Measurements from ENCODE around the gene WWOX. TPM values are rescaled to one million over a fixed set of nuclear protein-coding genes. Genes with fewer than 3 reads are reported as not detected.

Gene WWOX
- total RNA-seq, 1 experiment from 2014 or later = 28.3 TPM

GRCh38 chr16:78759596-78759995 is 660.1 kb downstream of the WWOX start:
- Histone ChIP-seq H3K9ac (ENCODE audit: low read length) (no peak overlapping the region), H3K27me3 (ENCODE audit: low read length) (no peaks in the 10 kb centered on the region), H4K20me1 (ENCODE audit: low read length) (no peaks in the 10 kb centered on the region), H3K9me2 (replicated peaks; ENCODE audit: low read length) (no peaks in the 10 kb centered on the region), H3K4me3 (ENCODE audit: low read length) (no peak overlapping the region), H3K4me1 (ENCODE audit: insufficient read depth, low read length) (no peaks in the 10 kb centered on the region), H3K27ac (ENCODE audit: low read length) (no peak overlapping the region), H3K79me2 (ENCODE audit: low read length) (no peaks in the 10 kb centered on the region), H3K36me3 (ENCODE audit: low read depth, low read length) (no peaks in the 10 kb centered on the region), H3K4me2 (ENCODE audit: low read length) (no peak overlapping the region), H2AFZ (ENCODE audit: low read length) (no peak overlapping the region), H3F3A (ENCODE audit: low read length, unreplicated experiment) (no peaks in the 10 kb centered on the region), H3K9me3 (ENCODE audit: low read length) (no peaks in the 10 kb centered on the region)
- DNase-seq = no peak
- ChIA-PET POLR2A (ENCODE audit: unreplicated experiment) (no interaction called here), CTCF (no interaction called here)
- TF ChIP-seq CTCF (conservative IDR thresholded peaks at IDR 0.05; ENCODE audit: low read depth, low read length) (no peak), EZH2phosphoT487 (IDR thresholded peaks at IDR 0.05; ENCODE audit: borderline replicate concordance, low read length) (no peak), EZH2 (IDR thresholded peaks at IDR 0.05; ENCODE audit: low read length, unreplicated experiment) (no peak)
- ATAC-seq = no peak
- no TSS peak for BruUV-seq (replicated peaks)
- intact Hi-C loops (cut with micrococcal nuclease) = no loop called here

DNA sequence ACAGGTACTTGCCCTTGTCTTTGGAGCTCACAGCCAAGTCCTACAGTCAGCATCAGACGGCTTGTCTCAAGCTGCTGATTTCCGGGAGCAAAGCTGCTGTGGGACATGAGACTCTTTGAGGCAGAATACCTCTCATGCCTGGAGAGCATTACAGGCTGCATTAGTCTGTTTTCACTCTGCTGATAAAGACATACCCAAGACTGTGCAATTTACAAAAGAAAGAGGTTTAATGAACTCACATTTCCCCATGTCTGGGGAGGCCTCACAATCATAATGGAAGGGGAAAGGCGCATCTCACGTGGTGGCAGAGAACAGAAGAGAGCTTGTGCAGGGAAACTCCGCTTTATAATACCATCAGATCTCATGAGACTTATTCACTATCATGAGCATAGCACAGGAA is 661.2 kb downstream of the WWOX start:
- Histone ChIP-seq H3K79me2 (ENCODE audit: low read length) (no peaks in the 10 kb centered on the region), H3K9ac (ENCODE audit: low read length) (no peak overlapping the region), H3F3A (ENCODE audit: low read length, unreplicated experiment) (no peaks in the 10 kb centered on the region), H3K36me3 (ENCODE audit: low read depth, low read length) (no peaks in the 10 kb centered on the region), H4K20me1 (ENCODE audit: low read length) (no peaks in the 10 kb centered on the region), H3K27ac (ENCODE audit: low read length) (no peak overlapping the region), H3K27me3 (ENCODE audit: low read length) (no peaks in the 10 kb centered on the region), H3K4me3 (ENCODE audit: low read length) (no peak overlapping the region), H3K9me3 (ENCODE audit: low read length) (no peaks in the 10 kb centered on the region), H3K4me2 (ENCODE audit: low read length) (no peak overlapping the region), H2AFZ (ENCODE audit: low read length) (no peak overlapping the region), H3K9me2 (replicated peaks; ENCODE audit: low read length) (no peaks in the 10 kb centered on the region), H3K4me1 (ENCODE audit: insufficient read depth, low read length) (no peaks in the 10 kb centered on the region)
- POLR2A ChIA-PET (ENCODE audit: unreplicated experiment) = no interaction called here
- intact Hi-C loops (cut with micrococcal nuclease) = no loop called here
- CTCF ChIA-PET = no interaction called here
- DNase-seq (no peak), ATAC-seq (no peak)
- BruUV-seq (replicated peaks) = no TSS peak
- TF ChIP-seq EZH2 (IDR thresholded peaks at IDR 0.05; ENCODE audit: low read length, unreplicated experiment) = no peak
- no peak for TF ChIP-seq CTCF (conservative IDR thresholded peaks at IDR 0.05; ENCODE audit: low read depth, low read length)
- TF ChIP-seq EZH2phosphoT487 (IDR thresholded peaks at IDR 0.05; ENCODE audit: borderline replicate concordance, low read length) = no peak

- no peak overlapping the region for H3K4me3 ChIP-seq (ENCODE audit: low read length)
- no peaks in the 10 kb centered on the region for H3K9me2 ChIP-seq (replicated peaks; ENCODE audit: low read length)
- TF ChIP-seq EZH2 (IDR thresholded peaks at IDR 0.05; ENCODE audit: low read length, unreplicated experiment) (no peak), EZH2phosphoT487 (IDR thresholded peaks at IDR 0.05; ENCODE audit: borderline replicate concordance, low read length) (no peak), CTCF (conservative IDR thresholded peaks at IDR 0.05; ENCODE audit: low read depth, low read length) (no peak)
- POLR2A ChIA-PET (ENCODE audit: unreplicated experiment) = no interaction called here
- H2AFZ ChIP-seq (ENCODE audit: low read length) = no peak overlapping the region
- H3K9ac ChIP-seq (ENCODE audit: low read length) = no peak overlapping the region
- intact Hi-C loops (cut with micrococcal nuclease) = no loop called here
- H3K9me3 ChIP-seq (ENCODE audit: low read length) = no peaks in the 10 kb centered on the region
- no peaks in the 10 kb centered on the region for H3K79me2 ChIP-seq (ENCODE audit: low read length)
- no peaks in the 10 kb centered on the region for H4K20me1 ChIP-seq (ENCODE audit: low read length)
- H3F3A ChIP-seq (ENCODE audit: low read length, unreplicated experiment) = no peaks in the 10 kb centered on the region
- no peaks in the 10 kb centered on the region for H3K36me3 ChIP-seq (ENCODE audit: low read depth, low read length)
- H3K4me1 ChIP-seq (ENCODE audit: insufficient read depth, low read length) = no peaks in the 10 kb centered on the region
- H3K27ac ChIP-seq (ENCODE audit: low read length) = no peak overlapping the region
- ATAC-seq = no peak
- H3K4me2 ChIP-seq (ENCODE audit: low read length) = no peak overlapping the region
- BruUV-seq (replicated peaks) = no TSS peak
- no peak for DNase-seq
- CTCF ChIA-PET = no interaction called here
- no peaks in the 10 kb centered on the region for H3K27me3 ChIP-seq (ENCODE audit: low read length)
Measured at GRCh38 chr16:78761427-78761826, 662.0 kb downstream of the WWOX start.
